IMR-90 (cell line): ENCODE measurements around the gene VEGFC.

Source experiments
- CTCF ChIP-seq: conservative IDR thresholded peaks from 2 replicates; pipeline ENCODE4 v1.5.1; 2012; ENCODE audit warnings: mild to moderate bottlenecking, low read depth, low read length, improper control_type of control experiment
- ELK1 ChIP-seq: fragments of 150-350 bp; IDR thresholded peaks from 2 replicates; pipeline ENCODE4 v1.6.1; 2016; ENCODE audit warnings: low read depth, mild to moderate bottlenecking, low read length, moderate library complexity, borderline replicate concordance

GRCh38 chr4:176806778-176807375 lies 14.2 kb upstream of the VEGFC start:
- TF ChIP-seq ELK1 = no peak
- TF ChIP-seq CTCF = no peak
